ENCODE data around the gene ADH5. TPM values are rescaled to one million over a fixed set of nuclear protein-coding genes. Genes with fewer than 3 reads are reported as not detected.
"Not testable (repeated sequence)": the region's sequence is repeated elsewhere in the genome, so short reads cannot be mapped to it uniquely, and the experiment has no call there.

Gene ADH5
- total RNA-seq, 1 donor from 2014 or later = 129 TPM

DNA sequence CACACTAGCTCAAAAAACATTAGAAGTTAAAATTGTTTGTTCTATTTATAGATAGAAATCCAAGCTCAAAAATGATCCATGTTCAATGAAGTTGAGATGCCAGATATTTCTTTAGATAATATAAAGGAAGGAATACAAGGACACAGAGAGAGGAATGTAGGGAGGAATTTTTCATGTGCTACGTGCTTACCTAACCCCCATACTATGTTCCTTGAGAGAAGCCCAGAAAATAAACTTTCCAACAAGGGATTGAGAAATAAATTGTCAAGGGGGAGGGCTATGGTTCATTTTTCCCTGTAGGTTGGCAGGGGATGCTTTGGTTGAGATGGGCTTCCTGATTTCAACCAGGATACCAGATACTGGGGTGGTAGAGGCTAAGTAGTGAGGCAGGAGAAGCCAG, 15.6 kb upstream of the ADH5 start:
- intact Hi-C loops (cut with DNase I) = no loop called here
- H3K27ac ChIP-seq = no peak overlapping the region
- H3K4me1 ChIP-seq = no peaks in the 10 kb centered on the region
- TF ChIP-seq POLR2AphosphoS5 (IDR thresholded peaks at IDR 0.05; ENCODE audit: insufficient read depth in 1 of 2, low read depth in 1 of 2) (no peak), POLR2A (IDR thresholded peaks at IDR 0.05) (no peak)
- TF ChIP-seq, protein P1, sequence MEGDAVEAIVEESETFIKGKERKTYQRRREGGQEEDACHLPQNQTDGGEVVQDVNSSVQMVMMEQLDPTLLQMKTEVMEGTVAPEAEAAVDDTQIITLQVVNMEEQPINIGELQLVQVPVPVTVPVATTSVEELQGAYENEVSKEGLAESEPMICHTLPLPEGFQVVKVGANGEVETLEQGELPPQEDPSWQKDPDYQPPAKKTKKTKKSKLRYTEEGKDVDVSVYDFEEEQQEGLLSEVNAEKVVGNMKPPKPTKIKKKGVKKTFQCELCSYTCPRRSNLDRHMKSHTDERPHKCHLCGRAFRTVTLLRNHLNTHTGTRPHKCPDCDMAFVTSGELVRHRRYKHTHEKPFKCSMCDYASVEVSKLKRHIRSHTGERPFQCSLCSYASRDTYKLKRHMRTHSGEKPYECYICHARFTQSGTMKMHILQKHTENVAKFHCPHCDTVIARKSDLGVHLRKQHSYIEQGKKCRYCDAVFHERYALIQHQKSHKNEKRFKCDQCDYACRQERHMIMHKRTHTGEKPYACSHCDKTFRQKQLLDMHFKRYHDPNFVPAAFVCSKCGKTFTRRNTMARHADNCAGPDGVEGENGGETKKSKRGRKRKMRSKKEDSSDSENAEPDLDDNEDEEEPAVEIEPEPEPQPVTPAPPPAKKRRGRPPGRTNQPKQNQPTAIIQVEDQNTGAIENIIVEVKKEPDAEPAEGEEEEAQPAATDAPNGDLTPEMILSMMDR (IDR thresholded peaks at IDR 0.05) = no peak
- no peaks in the 10 kb centered on the region for H3K36me3 ChIP-seq
- no peaks in the 10 kb centered on the region for H3K27me3 ChIP-seq
- H3K4me3 ChIP-seq = no peak overlapping the region
- no peak for DNase-seq (ENCODE audit: extremely low spot score in 2 of 2)
- H3K9me3 ChIP-seq = no peaks in the 10 kb centered on the region

DNA sequence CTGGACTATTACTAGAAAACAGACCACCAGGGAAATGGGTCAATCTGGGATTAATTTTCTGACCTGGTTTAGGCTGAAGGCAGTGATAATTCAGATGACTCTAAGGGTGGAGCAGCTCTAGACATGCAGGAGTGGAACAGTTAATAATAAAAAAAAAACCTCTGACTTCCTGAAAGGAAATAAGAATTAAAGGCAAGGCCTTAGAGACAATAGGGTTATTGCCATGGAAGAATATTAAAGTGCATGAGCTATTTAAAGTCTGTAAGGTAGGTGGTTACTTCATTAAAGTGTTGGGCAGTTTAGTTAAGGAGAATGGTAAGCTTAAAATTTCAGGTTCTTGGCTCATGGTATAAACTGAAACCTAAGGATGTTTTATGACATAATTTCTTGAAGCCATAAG, 14.6 kb upstream of the ADH5 start:
- Histone ChIP-seq H3K9me3 (no peaks in the 10 kb centered on the region), H3K36me3 (no peaks in the 10 kb centered on the region), H3K27me3 (no peaks in the 10 kb centered on the region), H3K4me1 (no peaks in the 10 kb centered on the region), H3K4me3 (no peak overlapping the region), H3K27ac (no peak overlapping the region)
- intact Hi-C loops (cut with DNase I) = no loop called here
- TF ChIP-seq POLR2AphosphoS5 (IDR thresholded peaks at IDR 0.05; ENCODE audit: insufficient read depth in 1 of 2, low read depth in 1 of 2) (no peak), POLR2A (IDR thresholded peaks at IDR 0.05) (no peak)
- TF ChIP-seq, protein P1 (IDR thresholded peaks at IDR 0.05) = no peak
- DNase-seq (ENCODE audit: extremely low spot score in 2 of 2) = no peak

DNA sequence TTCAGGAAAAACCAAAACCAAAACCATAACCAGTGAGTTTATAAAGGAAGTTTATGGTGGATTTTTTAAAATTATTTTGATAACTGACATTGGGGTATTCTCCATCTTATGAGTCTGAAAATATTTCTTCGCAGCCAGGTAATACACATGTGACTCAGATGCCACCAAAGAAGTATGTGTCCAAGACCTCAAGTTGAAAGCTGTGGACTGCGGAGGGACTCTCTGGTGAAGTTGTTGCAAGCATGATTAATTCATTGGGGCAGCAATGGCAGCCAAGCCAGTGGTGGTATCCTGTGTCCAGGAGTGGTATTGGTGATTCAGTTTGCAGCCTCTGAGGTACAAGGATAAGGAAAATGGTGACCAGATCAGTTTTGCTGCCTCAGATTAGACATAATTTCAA, 14.0 kb upstream of the ADH5 start:
- no peak overlapping the region for H3K4me3 ChIP-seq
- TF ChIP-seq, protein P1 (IDR thresholded peaks at IDR 0.05) = no peak
- no peak for TF ChIP-seq POLR2A (IDR thresholded peaks at IDR 0.05)
- TF ChIP-seq POLR2AphosphoS5 (IDR thresholded peaks at IDR 0.05; ENCODE audit: insufficient read depth in 1 of 2, low read depth in 1 of 2) = no peak
- no peaks in the 10 kb centered on the region for H3K27me3 ChIP-seq
- no peak for DNase-seq (ENCODE audit: extremely low spot score in 2 of 2)
- intact Hi-C loops (cut with DNase I) = no loop called here
- no peak overlapping the region for H3K27ac ChIP-seq
- H3K9me3 ChIP-seq = no peaks in the 10 kb centered on the region
- no peaks in the 10 kb centered on the region for H3K36me3 ChIP-seq
- H3K4me1 ChIP-seq = no peaks in the 10 kb centered on the region

DNA sequence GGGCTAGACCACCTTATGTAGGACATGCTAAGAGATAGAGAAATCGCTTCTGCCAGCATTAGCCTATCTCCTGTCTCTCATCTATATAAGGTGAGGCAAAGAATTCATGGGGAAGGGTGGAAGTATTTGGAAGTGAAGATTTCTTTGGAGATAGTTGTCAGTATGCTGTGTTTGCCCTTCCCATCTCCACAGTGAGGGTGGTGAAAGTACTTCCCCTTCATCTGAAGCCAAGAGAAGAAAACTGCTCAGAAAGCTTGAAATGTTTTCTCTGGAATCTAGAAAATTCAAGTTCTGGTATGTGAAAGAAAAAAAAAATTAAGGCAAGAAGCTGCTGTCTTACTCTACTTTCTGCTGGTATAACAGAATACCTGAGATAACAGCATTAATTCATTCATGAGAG, 12.3 kb upstream of the ADH5 start:
- H3K27ac ChIP-seq = no peak overlapping the region
- intact Hi-C loops (cut with DNase I) = no loop called here
- no peaks in the 10 kb centered on the region for H3K27me3 ChIP-seq
- DNase-seq (ENCODE audit: extremely low spot score in 2 of 2) = no peak
- H3K4me3 ChIP-seq = no peak overlapping the region
- no peaks in the 10 kb centered on the region for H3K36me3 ChIP-seq
- H3K4me1 ChIP-seq = no peaks in the 10 kb centered on the region
- H3K9me3 ChIP-seq = no peaks in the 10 kb centered on the region
- no peak for TF ChIP-seq POLR2A (IDR thresholded peaks at IDR 0.05)
- TF ChIP-seq POLR2AphosphoS5 (IDR thresholded peaks at IDR 0.05; ENCODE audit: insufficient read depth in 1 of 2, low read depth in 1 of 2) = no peak
- TF ChIP-seq, protein P1 (IDR thresholded peaks at IDR 0.05) = no peak

DNA sequence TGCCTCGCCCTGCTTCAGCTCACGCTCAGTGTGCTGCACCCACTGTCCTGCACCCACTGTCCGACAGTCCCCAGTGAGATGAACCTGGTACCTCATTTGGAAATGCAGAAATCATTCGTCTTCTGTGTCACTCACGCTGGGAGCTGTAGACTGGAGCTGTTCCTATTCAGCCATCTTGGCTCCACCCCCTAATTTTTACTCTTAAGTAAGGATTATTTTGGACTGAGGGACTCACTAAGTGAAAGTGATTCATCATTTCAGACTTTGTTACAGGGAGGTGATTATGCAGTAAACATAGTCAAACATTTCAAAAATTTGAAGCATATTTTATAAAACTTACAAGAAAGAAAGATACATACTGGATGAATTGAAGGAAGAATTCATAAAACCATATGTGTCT, 11.2 kb upstream of the ADH5 start:
- H3K9me3 ChIP-seq; DNase-seq (ENCODE audit: extremely low spot score in 2 of 2); H3K4me3 ChIP-seq; H3K4me1 ChIP-seq; H3K27ac ChIP-seq; H3K36me3 ChIP-seq; H3K27me3 ChIP-seq; intact Hi-C loops (cut with DNase I): not testable (repeated sequence)

DNA sequence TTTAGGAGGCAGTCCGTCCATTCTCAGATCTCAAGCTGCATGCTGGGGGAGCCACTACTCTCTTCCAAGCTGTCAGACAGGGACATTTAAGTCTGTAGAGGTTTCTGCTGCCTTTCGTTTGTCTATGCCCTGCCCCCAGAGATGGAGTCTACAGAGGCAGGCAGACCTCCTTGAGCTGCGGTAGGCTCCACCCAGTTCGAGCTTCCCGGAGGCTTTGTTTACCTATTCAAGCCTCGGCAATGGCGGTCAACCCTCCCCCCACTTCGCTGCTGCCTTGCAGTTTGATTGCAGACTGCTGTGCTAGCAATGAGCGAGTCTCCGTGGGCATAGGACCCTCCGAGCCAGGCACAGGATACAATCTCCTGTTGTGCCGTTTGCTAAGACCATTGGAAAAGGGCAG, 10.7 kb upstream of the ADH5 start:
- intact Hi-C loops (cut with DNase I) = no loop called here
- Histone ChIP-seq H3K4me1 (no peaks in the 10 kb centered on the region), H3K27ac (no peak overlapping the region), H3K9me3 (no peaks in the 10 kb centered on the region), H3K4me3 (no peak overlapping the region), H3K27me3 (no peaks in the 10 kb centered on the region), H3K36me3 (no peaks in the 10 kb centered on the region)
- no peak for DNase-seq (ENCODE audit: extremely low spot score in 2 of 2)
- TF ChIP-seq, protein P1 (IDR thresholded peaks at IDR 0.05) = no peak
- TF ChIP-seq POLR2A (IDR thresholded peaks at IDR 0.05) (no peak), POLR2AphosphoS5 (IDR thresholded peaks at IDR 0.05; ENCODE audit: insufficient read depth in 1 of 2, low read depth in 1 of 2) (no peak)

DNA sequence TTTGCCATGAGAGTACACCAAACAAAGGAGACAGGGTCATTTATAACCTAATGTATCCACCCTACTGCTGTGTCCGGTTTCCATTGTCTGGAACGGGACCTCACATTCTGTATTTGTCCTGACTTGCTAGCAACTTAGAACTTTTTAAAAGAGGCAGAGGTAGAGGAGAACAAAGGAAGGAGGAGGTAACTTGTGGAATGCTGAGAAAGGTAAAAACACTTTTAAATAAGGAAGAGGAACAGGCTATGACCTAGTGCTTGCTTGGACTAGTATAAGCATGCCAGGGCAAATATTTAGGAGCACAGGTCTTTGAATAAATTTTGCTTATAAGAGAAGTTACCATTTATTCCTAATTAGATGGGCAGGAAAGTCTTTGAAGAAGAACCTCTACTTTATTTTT, 3.3 kb upstream of the ADH5 start:
- H3K36me3 ChIP-seq; H3K27me3 ChIP-seq; H3K4me3 ChIP-seq; DNase-seq (ENCODE audit: extremely low spot score in 2 of 2); H3K27ac ChIP-seq; H3K9me3 ChIP-seq: not testable (repeated sequence)
- peaks cover 24% of the 10 kb centered on the region for H3K4me1 ChIP-seq
- intact Hi-C loops (cut with DNase I) = loop anchor here (2.0 kb wide), 1 partner anchor 31 kb away; no protein-coding TSS in a partner anchor

Data from vagina (tissue), 2 donors.